Left renal pelvis (tissue), 4 donors: Measurements from ENCODE around the gene MYCBP2. TPM values are rescaled to one million over a fixed set of nuclear protein-coding genes. Genes with fewer than 3 reads are reported as not detected.
"Not testable (repeated sequence)": the region's sequence is repeated elsewhere in the genome, so short reads cannot be mapped to it uniquely, and the experiment has no call there.

Source experiments
- DNase-seq, 4 donors: peaks; one replicate each; pipeline ENCODE4 v3.0.0-alpha.2; 2013; ENCODE audit warnings: low read depth in 4 of 4, low spot score in 3 of 4
- polyA plus RNA-seq, 4 donors: library from polyadenylated mRNA; unstranded; fragments of 120-200 nt; gene quantifications; one replicate each; pipeline ENCODE4 v1.2.1, GENCODE V29; 2013; ENCODE audit not compliant: insufficient read length in 4 of 4

Gene MYCBP2
- polyA plus RNA-seq, 4 donors: 46.2 to 70.1 (median 60.5) TPM

DNA sequence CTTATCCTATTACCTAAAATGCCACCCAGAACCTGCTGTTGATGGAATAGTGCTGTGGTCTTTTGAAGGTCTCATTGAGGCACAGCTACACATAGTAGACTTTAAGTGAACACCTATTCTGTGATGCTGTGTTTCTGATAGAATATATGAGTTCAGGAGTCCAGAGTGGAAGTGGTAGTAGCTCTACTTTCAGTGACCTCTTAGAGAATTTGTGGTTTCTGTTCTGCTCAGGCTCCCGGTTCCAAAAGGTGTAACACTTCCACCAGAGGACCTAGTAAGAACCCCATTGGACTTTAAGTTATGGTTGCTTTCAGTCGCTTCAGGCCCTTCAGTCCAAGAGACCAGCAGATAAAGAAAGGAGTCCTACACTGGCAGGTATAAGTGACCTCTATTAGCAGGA is 11.4 kb upstream of the MYCBP2 start:
- DNase-seq: no peak

DNA sequence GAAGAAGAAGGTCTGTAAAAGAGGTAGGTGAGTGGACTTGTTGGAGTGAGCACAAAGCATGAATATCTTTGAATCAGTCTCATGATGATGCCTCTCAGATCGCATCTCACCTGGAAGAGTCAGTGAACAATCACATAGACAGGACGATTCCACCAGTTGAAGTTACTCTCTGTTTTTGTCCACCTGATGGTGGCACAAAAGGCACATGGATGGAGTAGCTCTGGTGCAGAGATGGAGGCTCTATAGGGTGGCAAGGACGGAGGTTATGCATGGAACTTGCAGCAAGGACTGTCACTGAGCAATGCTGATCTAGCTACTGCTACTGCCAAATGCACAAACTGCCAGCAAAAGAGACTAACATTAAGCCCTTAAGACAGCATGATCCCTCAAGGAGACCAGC is 10.3 kb upstream of the MYCBP2 start:
- DNase-seq: no peak

DNA sequence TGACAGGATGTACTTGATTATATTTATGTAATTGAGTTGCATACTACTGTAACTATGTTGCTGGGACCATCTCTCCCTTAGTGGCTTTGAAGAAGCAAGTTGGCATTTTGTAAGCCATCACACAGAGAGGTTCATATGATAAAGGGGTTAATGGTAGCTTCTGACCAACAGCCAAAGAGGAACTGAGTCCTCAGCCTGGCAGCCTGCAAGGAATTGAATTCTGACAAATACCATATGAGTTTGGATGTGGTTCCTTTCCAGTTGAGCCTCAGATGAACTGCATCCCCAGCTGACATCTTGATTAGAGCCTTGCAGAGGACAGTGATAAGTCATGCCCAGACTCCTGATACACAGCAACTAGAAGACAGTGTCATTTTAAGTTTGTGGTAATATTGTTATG is 8.6 kb upstream of the MYCBP2 start:
- DNase-seq: no peak

GRCh38 chr13:77333594-77333993 is 6.7 kb upstream of the MYCBP2 start:
- DNase-seq: no peak

- DNase-seq: no peak
Measured at GRCh38 chr13:77331421-77331820, 4.5 kb upstream of the MYCBP2 start.

DNA sequence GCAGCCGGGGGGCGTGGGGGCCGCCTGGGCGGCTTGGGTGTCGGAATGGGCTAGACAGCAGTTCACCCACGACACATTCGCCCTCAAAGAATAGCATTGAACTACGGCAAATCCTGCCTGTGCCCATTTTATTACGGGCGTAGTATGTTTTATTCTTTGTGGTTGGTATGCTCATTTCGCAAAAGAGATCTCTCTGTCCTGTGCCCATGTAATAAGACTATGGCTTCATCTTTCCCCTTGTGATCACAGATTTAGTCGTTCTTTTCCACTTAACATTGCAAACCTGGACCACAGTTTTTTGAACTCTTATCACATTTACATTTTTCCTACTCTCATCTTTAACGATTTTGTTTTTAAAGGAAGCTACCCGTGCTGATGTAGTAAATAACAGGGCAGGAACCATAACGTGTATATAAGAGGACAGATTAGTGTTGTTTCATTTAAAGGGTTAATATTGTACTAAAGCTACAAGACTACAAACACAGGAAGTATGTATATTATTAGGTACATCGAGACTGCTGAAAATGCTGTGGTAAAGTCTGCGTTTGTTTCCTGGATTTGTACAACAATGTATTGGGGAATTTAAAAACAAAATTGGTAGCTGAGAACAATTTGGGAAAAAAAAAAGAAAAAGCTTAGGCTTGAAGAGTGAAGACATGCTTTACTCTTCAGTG is 3.2 kb upstream of the MYCBP2 start:
- peak in 2 of 4 donors; percentile 43 to 50 for DNase-seq

DNA sequence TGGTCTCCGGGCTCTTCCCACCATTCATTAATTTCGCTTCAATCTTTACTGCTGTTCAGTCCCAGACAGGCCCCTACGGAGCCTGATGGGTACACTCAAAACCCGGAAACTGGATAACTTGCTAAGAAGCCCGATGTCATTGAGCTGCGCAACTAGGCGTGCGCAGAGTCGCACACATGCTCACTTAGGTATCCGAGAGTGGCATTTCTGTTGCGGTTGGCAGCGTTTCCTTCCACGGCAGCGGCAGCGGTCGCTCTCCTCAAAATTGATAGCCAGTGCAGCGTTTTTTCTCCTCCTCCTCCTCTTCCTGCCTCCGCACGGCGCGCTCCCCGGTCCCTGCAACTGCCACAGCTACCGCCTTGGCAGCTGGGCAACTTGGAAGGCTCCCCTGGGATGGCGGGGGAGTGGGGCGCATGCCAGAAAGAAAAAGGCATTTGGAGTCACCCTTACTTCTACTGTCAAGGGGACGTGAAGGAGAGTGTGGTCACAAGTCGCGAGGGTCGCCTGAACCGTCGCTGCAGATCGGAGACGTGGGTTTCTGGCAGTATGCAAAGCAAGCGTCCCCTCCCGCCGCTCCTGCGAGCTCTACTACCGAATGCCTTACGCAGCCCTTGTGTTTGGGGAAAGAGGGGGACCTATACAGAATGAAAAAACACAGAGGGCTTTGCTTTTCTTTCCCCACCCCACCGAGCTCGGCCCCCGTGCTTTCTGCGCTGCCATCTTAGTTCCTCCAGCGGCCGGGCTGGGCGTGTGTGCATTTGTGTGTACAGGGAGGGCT is 2.4 kb upstream of the MYCBP2 start:
- DNase-seq: peak; percentile 89 to 94 (median 90)

GRCh38 chr13:77328819-77329132 is 1.9 kb upstream of the MYCBP2 start:
- no peak for DNase-seq

- no peak for DNase-seq
Measured at GRCh38 chr13:77325371-77325980, 1.4 kb downstream of the MYCBP2 start.

DNA sequence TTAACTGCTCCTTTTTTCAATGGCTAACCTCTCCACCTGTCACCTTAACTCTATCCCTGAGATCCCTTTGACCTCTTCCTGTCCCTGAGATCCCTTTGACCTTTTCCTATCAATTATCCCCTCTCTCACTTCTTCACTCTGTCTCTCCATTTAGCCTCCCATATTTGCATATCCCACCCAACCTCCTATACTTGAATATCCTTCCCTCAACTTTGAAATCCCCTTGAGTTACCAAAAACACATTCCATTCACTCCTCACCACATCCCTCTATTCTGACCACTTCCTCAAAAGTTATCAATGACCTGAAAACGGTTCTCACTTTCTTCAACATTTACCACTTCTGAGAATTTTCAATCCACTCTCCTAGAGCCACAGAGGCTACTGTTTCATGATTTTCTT is 3.0 kb downstream of the MYCBP2 start:
- DNase-seq: no peak

DNA sequence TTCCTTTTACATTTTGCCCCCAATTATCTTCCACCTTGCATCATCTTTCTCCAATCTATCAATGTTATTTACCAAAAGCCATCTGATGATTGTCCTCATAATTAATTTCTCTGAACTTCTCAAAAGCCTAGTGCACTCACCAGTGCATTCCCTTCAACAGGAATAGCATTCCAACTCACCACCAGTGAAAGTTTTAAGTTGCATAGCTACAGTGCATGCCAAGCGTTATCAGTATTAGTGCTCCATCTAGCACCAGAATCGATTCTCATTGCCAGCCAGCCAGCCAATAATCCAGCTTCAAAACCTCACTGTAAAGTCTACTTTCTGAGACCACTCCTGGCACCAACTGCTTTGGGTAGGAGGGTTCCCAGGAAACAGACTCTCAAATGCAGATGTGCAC is 7.4 kb downstream of the MYCBP2 start:
- no peak for DNase-seq

DNA sequence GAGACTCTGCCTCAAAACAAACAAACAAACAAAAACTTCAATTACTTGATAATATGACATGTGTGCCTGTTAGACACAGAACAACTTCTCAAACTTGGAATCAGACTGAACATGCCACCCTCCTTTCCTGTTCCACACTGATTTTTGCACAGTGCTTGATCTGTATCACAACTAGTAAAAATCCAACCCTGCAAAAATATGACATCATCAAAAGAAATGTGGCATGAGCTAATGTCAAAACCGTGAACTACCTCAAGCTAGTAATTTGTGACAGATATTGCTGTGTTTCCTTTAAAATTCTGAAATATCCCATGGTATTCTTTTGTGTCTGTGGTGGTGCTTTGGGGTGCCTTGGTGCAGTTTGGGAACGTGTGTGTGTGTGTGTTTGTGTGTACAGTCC is 8.2 kb downstream of the MYCBP2 start:
- no peak for DNase-seq

GRCh38 chr13:77316430-77316829 is 10.5 kb downstream of the MYCBP2 start:
- DNase-seq: no peak

- DNase-seq: not testable (repeated sequence)
Measured at GRCh38 chr13:77315509-77315908, 11.4 kb downstream of the MYCBP2 start.

DNA sequence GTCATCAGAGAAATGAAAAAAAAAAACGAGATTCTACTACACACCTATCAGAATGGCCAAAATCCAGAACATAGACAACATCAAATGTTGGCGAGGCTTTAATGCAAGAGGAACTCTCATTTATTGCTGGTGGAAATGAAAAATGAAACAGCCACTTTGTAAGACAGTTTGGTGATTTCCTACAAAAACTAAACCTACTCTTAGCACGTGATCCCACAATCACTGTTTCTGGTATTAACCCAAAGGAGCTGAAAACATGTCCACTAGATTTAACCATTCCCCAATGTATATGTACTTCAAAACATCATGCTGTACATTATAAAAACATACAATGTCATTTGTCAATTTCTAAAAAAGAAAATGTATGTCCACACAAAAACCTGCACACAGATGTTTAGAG is 13.0 kb downstream of the MYCBP2 start:
- DNase-seq: no peak

DNA sequence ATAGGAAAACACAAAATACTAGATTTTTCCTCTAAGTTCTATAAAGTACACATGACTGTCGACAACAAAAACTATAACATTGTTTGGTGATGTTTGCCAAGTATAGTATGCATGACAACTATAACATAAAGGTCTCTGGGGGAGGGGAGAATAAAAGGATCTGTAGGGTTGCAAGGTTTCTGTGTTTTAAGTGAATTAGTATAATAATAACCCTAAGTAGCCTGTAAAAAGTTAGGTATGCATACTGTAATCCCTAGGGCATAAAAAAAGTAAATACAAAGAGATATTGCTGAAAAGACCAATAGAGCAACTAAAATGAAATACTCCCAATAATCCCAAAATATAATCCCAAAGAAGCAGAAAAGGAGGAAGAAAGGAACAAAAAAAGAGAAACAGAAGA is 14.6 kb downstream of the MYCBP2 start:
- DNase-seq: no peak

- no peak for DNase-seq
Measured at GRCh38 chr13:77310579-77311279, 16.2 kb downstream of the MYCBP2 start.

GRCh38 chr13:77310161-77310560 is 16.7 kb downstream of the MYCBP2 start:
- no peak for DNase-seq

- no peak for DNase-seq
Measured at GRCh38 chr13:77309254-77309653, 17.6 kb downstream of the MYCBP2 start.

DNA sequence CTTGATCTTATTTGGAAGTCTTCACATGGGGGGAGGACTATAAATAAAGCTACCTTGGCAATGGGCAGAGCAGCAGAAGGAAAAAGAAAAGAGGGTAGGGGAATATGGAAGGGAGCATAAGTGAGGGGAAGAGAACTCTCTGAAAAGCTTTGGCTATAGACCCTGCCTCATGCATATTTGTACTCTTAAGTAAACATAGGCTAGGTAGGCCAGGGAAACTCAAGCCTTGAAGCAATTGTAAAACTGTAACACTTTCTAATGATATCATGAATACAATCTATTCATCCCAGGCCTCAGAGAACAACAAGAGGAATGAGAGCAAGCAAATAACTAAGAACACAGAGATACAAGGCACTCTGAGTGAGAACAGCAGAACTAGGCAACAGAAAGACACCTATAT is 20.4 kb downstream of the MYCBP2 start:
- no peak for DNase-seq

GRCh38 chr13:77305266-77305665 is 21.6 kb downstream of the MYCBP2 start:
- no peak for DNase-seq
